Fibroblast of lung (primary cell): ENCODE data around the gene SLC24A3. TPM values are rescaled to one million over a fixed set of nuclear protein-coding genes. Genes with fewer than 3 reads are reported as not detected.

ENCODE experiments used
- DNase-seq, 2 donors: peaks; one replicate each; pipeline versions ENCODE4 v3.0.0 to v3.0.0-alpha.2; 2010; ENCODE audit warnings: low read depth in 2 of 2
- H2AFZ ChIP-seq: 2 replicates; pipeline ENCODE4 v1.5.1; 2012; ENCODE audit warnings: low read length, control low read depth, inconsistent platforms
- H3K27ac ChIP-seq: 2 replicates; pipeline ENCODE4 v1.5.1; 2011; ENCODE audit warnings: low read length, control low read depth; ENCODE audit not compliant: insufficient read depth
- H3K27me3 ChIP-seq: 2 replicates; pipeline ENCODE4 v1.5.1; 2011; ENCODE audit warnings: mild to moderate bottlenecking, low read length; ENCODE audit not compliant: control insufficient read depth, insufficient read depth
- H3K36me3 ChIP-seq: 2 replicates; pipeline ENCODE4 v1.5.1; 2011; ENCODE audit warnings: low read length; ENCODE audit not compliant: control insufficient read depth, insufficient read depth
- H3K4me1 ChIP-seq: 2 replicates; pipeline ENCODE4 v1.5.1; 2011; ENCODE audit warnings: low read length; ENCODE audit not compliant: control insufficient read depth, insufficient read depth; ENCODE audit errors: extremely low read depth
- H3K4me2 ChIP-seq: 2 replicates; pipeline ENCODE4 v1.5.1; 2011; ENCODE audit warnings: low read length, control low read depth; ENCODE audit not compliant: insufficient read depth; ENCODE audit errors: extremely low read depth
- H3K4me3 ChIP-seq, 4 experiments: fragments of 200-600 bp in 1 of 4; sonication (generic) in 1 of 4; replicated peaks in 1 of 4; 2 replicates each; pipeline ENCODE4 v1.5.1; 2011 to 2016; ENCODE audit warnings: low read length in 4 of 4, low read depth in 3 of 4, mild to moderate bottlenecking in 3 of 4, control low read depth in 2 of 4, inconsistent platforms in 1 of 4, mixed read lengths in 1 of 4; ENCODE audit not compliant: insufficient read depth in 1 of 4; ENCODE audit errors: control extremely low read depth in 1 of 4
- H3K79me2 ChIP-seq: 2 replicates; pipeline ENCODE4 v1.5.1; 2012; ENCODE audit warnings: mild to moderate bottlenecking, low read length, inconsistent platforms; ENCODE audit not compliant: control insufficient read depth, insufficient read depth
- H3K9ac ChIP-seq: 2 replicates; pipeline ENCODE4 v1.5.1; 2011; ENCODE audit warnings: mild to moderate bottlenecking, low read length, control low read depth; ENCODE audit not compliant: insufficient read depth
- H3K9me3 ChIP-seq: 2 replicates; pipeline ENCODE4 v1.5.1; 2012; ENCODE audit warnings: low read depth, low read length; ENCODE audit not compliant: control insufficient read depth, insufficient read depth
- H4K20me1 ChIP-seq: 2 replicates; pipeline ENCODE4 v1.5.1; 2011; ENCODE audit warnings: low read length; ENCODE audit not compliant: control insufficient read depth, insufficient read depth; ENCODE audit errors: extremely low read depth
- EZH2 ChIP-seq: IDR thresholded peaks from 2 replicates; pipeline ENCODE4 v1.5.1; 2012; ENCODE audit warnings: low read length, control low read depth, mild to moderate bottlenecking; ENCODE audit errors: missing control alignments
- polyA plus RNA-seq, 2 donors: library from polyadenylated mRNA; depleted of rRNA in 1 of 2; stranded (reverse) in 1 of 2; unstranded in 1 of 2; fragments of >200 nt; gene quantifications; 2 replicates each; pipeline ENCODE4 v1.2.1, GENCODE V29; 2011 to 2012; ENCODE audit warnings: missing spikeins in 1 of 2
- total RNA-seq: library from RNA; depleted of rRNA; stranded (reverse); fragments of >200 nt; gene quantifications from 2 replicates; pipeline ENCODE4 v1.2.1, GENCODE V29; 2014
- TF ChIP-seq, protein P1 (sequence below), 2 donors: IDR thresholded peaks in 1 of 2; conservative IDR thresholded peaks in 1 of 2; 1 replicate in 1 of 2; 2 replicates in 1 of 2; pipeline ENCODE4 v1.5.1; 2011 to 2012; ENCODE audit warnings: low read length in 2 of 2, control low read depth in 1 of 2, inconsistent platforms in 1 of 2, low read depth in 1 of 2, mild to moderate bottlenecking in 1 of 2

Gene SLC24A3
- total and polyA plus RNA-seq, 2 donors (not counting 1 experiment from before 2014, with no cell fraction given), result 0.03 to 1.8 TPM

DNA sequence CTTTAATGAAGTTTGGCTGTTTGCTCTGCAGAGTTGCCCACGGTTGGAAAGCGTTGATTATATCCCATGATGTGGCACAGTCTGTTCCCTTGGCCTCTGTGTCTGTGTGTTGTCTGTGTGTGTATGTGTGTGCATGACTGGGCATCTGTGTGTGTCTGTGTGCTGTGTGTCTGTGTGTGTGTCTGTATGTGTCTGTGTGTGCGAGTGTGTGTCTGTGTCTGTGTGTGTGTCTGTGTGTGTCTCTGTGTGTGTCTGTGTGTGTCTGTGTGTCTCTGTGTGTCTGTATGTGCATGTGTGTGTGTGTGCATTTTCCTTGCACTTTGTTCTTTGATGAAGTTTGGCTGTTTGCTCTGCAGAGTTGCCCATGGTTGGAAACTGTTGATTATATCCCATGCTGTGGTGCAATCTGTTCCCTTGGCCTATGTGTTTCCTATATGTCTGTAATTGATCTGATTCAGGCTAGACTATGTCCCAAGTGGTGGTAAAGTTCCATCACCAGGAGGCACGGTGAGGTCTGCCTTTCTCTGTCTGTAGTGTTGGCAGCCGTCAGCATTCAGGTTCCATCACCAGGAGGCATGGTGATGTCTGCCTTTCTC is 467.6 kb downstream of the SLC24A3 start:
- no peaks in the 10 kb centered on the region for H3K79me2 ChIP-seq
- H3K36me3 ChIP-seq, result no peaks in the 10 kb centered on the region
- no peaks in the 10 kb centered on the region for H4K20me1 ChIP-seq
- H3K9ac ChIP-seq, result no peak overlapping the region
- H3K4me2 ChIP-seq, result no peak overlapping the region
- no peak overlapping the region for H2AFZ ChIP-seq
- H3K4me1 ChIP-seq, result no peaks in the 10 kb centered on the region
- no peaks in the 10 kb centered on the region for H3K9me3 ChIP-seq
- no peak for TF ChIP-seq EZH2
- TF ChIP-seq, protein P1, sequence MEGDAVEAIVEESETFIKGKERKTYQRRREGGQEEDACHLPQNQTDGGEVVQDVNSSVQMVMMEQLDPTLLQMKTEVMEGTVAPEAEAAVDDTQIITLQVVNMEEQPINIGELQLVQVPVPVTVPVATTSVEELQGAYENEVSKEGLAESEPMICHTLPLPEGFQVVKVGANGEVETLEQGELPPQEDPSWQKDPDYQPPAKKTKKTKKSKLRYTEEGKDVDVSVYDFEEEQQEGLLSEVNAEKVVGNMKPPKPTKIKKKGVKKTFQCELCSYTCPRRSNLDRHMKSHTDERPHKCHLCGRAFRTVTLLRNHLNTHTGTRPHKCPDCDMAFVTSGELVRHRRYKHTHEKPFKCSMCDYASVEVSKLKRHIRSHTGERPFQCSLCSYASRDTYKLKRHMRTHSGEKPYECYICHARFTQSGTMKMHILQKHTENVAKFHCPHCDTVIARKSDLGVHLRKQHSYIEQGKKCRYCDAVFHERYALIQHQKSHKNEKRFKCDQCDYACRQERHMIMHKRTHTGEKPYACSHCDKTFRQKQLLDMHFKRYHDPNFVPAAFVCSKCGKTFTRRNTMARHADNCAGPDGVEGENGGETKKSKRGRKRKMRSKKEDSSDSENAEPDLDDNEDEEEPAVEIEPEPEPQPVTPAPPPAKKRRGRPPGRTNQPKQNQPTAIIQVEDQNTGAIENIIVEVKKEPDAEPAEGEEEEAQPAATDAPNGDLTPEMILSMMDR (conservative IDR thresholded peaks at IDR 0.05 in 1 of 2, IDR thresholded peaks at IDR 0.05 in 1 of 2; ENCODE audit: low read depth in 1 of 2, low read length in 2 of 2), result no peak
- no peak for DNase-seq
- H3K27me3 ChIP-seq, result peaks cover 4% of the 10 kb centered on the region
- no peak overlapping the region for H3K4me3 ChIP-seq
- no peak overlapping the region for H3K27ac ChIP-seq

DNA sequence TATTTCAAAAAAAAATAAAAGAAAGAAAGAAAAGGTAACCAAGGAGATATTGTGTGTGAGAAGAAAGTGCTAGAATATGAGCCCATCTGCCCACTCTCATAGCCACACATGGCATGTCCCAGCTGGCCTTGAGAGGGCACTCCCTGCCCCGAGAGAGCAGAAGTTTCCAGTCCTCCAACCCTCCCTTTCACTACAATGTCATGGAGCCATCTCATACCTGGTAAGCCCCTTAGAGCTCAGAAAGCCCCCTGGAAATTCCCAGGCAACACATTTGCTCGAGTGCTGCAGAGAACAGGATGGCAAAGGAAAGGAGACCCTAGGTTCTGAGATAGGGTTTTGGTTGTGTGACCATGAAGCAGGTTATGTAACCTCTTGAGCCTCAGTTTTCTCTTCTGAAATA is 469.8 kb downstream of the SLC24A3 start:
- TF ChIP-seq EZH2, result no peak
- TF ChIP-seq, protein P1 (conservative IDR thresholded peaks at IDR 0.05 in 1 of 2, IDR thresholded peaks at IDR 0.05 in 1 of 2; ENCODE audit: low read depth in 1 of 2, low read length in 2 of 2), result no peak
- Histone ChIP-seq H3K4me1 (no peaks in the 10 kb centered on the region), H3K9ac (no peak overlapping the region), H3K27me3 (peaks cover 7% of the 10 kb centered on the region), H3K27ac (no peak overlapping the region), H2AFZ (no peak overlapping the region), H3K79me2 (no peaks in the 10 kb centered on the region), H4K20me1 (no peaks in the 10 kb centered on the region), H3K4me3 (no peak overlapping the region), H3K9me3 (no peaks in the 10 kb centered on the region), H3K36me3 (no peaks in the 10 kb centered on the region), H3K4me2 (no peak overlapping the region)
- no peak for DNase-seq

DNA sequence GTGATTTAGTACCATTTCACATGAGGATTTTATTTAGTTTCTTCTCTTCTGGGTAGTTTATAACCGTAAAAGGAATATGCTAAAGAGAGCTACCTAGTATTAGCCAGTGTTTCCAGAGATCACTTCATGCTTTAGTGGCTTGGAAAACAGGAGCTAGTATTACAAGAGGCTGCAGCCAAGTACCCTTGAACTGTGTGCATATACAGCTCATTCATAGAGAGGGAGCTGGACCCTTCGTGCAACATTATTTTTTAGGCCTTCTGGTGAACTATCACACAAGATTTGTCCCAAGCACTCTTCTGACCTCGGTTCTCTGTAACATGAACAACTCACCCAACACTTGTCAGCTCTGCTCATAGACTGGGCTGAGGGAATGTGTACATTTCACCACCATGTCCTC is 470.7 kb downstream of the SLC24A3 start:
- Histone ChIP-seq H3K36me3 (no peaks in the 10 kb centered on the region), H3K9ac (no peak overlapping the region), H3K4me3 (no peak overlapping the region), H3K9me3 (no peaks in the 10 kb centered on the region), H3K79me2 (no peaks in the 10 kb centered on the region), H3K27ac (no peak overlapping the region), H3K27me3 (peaks cover 7% of the 10 kb centered on the region), H2AFZ (no peak overlapping the region), H3K4me2 (no peak overlapping the region), H4K20me1 (no peaks in the 10 kb centered on the region), H3K4me1 (no peaks in the 10 kb centered on the region)
- TF ChIP-seq, protein P1 (conservative IDR thresholded peaks at IDR 0.05 in 1 of 2, IDR thresholded peaks at IDR 0.05 in 1 of 2; ENCODE audit: low read depth in 1 of 2, low read length in 2 of 2), result no peak
- no peak for TF ChIP-seq EZH2
- DNase-seq, result no peak
